GM19023 (cell line): ENCODE data around the gene RABEP1.
"Not testable (repeated sequence)": the region's sequence is repeated elsewhere in the genome, so short reads cannot be mapped to it uniquely, and the experiment has no call there.

Experiments used
- ATAC-seq: cut with Tn5 transposase; IDR thresholded peaks from one replicate; pipeline ENCODE4 v1.9.1; 2021; ENCODE audit warnings: mild to moderate bottlenecking, moderate library complexity; ENCODE audit not compliant: unreplicated experiment

RABEP1 gene

GRCh38 chr17:5281814-5282641 lies at the start of gene RABEP1:
Gene RABEP1 (plus strand): TSS chr17:5282284. CDS start chr17:5282487, 203 bp downstream.
- ATAC-seq, result peak; percentile 87

- not testable (repeated sequence) for ATAC-seq
Observed at GRCh38 chr17:5233492-5233891, 48.6 kb upstream of the RABEP1 start.

GRCh38 chr17:5234645-5235576 lies 47.2 kb upstream of the RABEP1 start, which contains the start of gene SCIMP:
Gene SCIMP (minus strand): TSS chr17:5234860. CDS start chr17:5234755, 105 bp downstream.
- ATAC-seq, result peak; percentile 61

- no peak for ATAC-seq
Observed at GRCh38 chr17:5236938-5237540, 45.0 kb upstream of the RABEP1 start.

- ATAC-seq, result no peak
Observed at GRCh38 chr17:5237541-5238016, 44.5 kb upstream of the RABEP1 start.

- no peak for ATAC-seq
Observed at GRCh38 chr17:5238333-5238732, 43.8 kb upstream of the RABEP1 start.

- not testable (repeated sequence) for ATAC-seq
Observed at GRCh38 chr17:5239769-5240168, 42.3 kb upstream of the RABEP1 start.

GRCh38 chr17:5241861-5242671 lies 40.0 kb upstream of the RABEP1 start:
- ATAC-seq, result peak; percentile 42

GRCh38 chr17:5247621-5248020 lies 34.5 kb upstream of the RABEP1 start:
- ATAC-seq, result no peak

- ATAC-seq, result no peak
Observed at GRCh38 chr17:5248821-5249479, 33.1 kb upstream of the RABEP1 start.

- ATAC-seq, result no peak
Observed at GRCh38 chr17:5249615-5250014, 32.5 kb upstream of the RABEP1 start.

GRCh38 chr17:5254414-5254813 lies 27.7 kb upstream of the RABEP1 start:
- ATAC-seq, result no peak

GRCh38 chr17:5254903-5255521 lies 27.1 kb upstream of the RABEP1 start:
- no peak for ATAC-seq

GRCh38 chr17:5257124-5257523 lies 25.0 kb upstream of the RABEP1 start:
- ATAC-seq, result no peak

- no peak for ATAC-seq
Observed at GRCh38 chr17:5260542-5260941, 21.5 kb upstream of the RABEP1 start.

GRCh38 chr17:5262416-5262991 lies 19.6 kb upstream of the RABEP1 start:
- ATAC-seq, result no peak

- ATAC-seq, result no peak
Observed at GRCh38 chr17:5263441-5263840, 18.6 kb upstream of the RABEP1 start.

GRCh38 chr17:5264893-5265292 lies 17.2 kb upstream of the RABEP1 start:
- ATAC-seq, result no peak
